GM19240 (cell line): ENCODE measurements around the gene ZBTB45.
"Not testable (repeated sequence)": the region's sequence is repeated elsewhere in the genome, so short reads cannot be mapped to it uniquely, and the experiment has no call there.

ENCODE experiments used
- DNase-seq: peaks from one replicate; pipeline ENCODE4 v3.0.0; 2011; ENCODE audit warnings: low spot score; ENCODE audit not compliant: insufficient read length

ZBTB45 gene

GRCh38 chr19:58510084-58510862, 9.3 kb downstream of the ZBTB45 start:
- DNase-seq: no peak

- no peak for DNase-seq
Observed at GRCh38 chr19:58509731-58510083, 9.9 kb downstream of the ZBTB45 start.

DNA sequence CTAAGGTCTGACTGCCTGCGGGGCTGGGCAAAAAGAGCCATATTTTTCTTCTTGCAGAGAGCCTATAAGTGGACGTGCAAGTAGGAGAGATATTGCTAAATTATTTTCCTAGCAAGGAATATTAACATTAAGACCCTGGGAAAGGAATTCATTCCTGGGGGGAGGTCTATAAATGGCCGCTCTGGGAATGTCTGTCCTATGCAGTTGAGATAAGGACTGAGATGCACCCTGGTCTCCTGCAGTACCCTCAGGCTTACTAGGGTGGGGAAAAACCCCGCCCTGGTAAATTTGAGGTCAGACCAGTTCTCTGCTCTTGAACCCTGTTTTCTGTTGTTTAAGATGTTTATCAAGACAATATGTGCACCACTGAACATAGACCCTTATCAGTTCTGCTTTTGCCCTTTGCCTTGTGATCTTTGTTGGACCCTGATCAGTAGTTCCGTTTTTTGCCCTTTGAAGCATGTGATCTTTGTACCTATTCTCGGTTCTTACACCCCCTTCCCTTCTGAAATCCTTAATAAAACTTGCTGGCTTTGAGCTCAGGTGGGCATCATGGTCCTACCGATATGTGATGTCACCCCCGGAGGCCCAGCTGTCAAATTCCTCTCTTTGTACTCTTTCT, 11.9 kb downstream of the ZBTB45 start:
- not testable (repeated sequence) for DNase-seq

- DNase-seq: no peak
Observed at GRCh38 chr19:58500242-58500641, 19.4 kb downstream of the ZBTB45 start.

DNA sequence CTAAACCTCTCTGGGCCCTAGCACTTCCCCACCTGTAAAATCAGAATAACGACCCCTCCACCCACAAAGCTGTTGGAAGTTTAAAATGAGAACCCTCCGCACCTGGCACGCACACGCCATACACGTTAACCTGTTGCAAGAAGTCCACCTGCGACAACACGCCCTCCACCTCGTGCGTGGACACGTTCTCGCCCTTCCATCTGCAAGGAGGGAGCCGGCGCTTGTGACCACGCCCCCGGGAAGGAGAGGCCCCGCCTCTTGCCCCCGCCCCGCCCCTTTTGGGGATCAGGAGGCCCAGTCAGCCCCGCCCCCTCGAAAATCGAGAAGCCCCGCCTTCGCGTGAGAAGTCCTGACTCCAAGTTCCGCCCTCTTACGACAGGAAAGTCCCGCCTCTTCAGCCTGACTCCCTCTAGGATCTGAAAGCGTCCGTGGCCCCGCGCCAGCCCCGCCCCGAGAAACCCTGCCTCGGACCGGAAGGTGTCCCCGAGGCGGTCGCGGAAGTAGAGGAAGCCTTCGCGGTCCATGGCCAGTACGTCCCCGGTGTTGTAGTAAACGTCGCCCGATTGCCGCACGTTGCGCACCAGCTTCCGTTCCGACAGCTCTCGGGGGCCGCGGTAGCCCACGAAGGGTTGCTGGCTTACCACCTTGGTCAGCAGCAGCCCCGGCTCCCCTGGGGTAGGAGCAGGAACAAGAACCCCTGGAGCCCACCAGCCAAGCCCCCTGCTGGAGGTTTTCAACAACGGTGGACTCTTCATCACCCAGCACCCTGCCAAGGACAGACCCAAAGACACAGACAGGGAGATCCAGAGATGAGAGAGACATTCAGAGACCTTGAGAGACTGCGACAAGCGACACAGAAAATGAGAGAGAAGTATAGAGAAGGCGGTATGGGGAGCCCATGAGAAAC, 20.3 kb downstream of the ZBTB45 start:
- DNase-seq: peak; percentile 89

DNA sequence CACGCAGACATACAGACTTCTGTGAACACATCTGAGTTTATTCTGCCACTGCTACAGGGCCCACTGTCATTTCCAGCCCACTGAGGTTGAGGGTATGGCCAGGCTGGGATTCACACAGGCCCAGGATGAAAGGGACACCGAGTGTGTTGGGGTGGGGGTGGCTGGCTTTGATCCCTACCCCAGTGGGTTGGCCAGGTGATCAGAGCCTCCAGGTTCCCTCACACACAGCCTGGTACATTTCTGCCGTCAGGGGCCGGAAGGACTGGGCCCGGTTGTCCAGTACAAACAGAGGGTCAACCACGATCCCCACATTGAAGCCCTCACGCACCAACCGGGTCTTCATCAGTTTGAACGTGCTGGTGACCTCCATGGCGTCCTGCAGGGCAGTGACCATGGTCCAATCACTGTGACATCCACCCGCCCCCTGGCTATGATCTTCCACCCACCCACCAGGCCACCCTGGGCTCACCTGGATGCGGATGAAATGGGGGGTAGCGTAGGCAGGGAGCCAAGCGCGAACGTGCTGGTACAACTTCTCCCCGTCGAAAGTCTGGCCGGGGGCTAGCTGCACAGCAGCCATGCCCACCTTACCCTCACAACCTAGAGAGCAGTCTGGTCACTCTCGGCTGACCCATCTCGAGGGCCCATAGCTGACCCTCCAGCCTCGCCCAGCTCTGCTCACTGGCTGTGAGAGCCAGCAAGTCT, 21.1 kb downstream of the ZBTB45 start:
- DNase-seq: no peak

GRCh38 chr19:58497634-58498170, 21.9 kb downstream of the ZBTB45 start:
- no peak for DNase-seq

- no peak for DNase-seq
Observed at GRCh38 chr19:58492265-58492664, 27.3 kb downstream of the ZBTB45 start.

DNA sequence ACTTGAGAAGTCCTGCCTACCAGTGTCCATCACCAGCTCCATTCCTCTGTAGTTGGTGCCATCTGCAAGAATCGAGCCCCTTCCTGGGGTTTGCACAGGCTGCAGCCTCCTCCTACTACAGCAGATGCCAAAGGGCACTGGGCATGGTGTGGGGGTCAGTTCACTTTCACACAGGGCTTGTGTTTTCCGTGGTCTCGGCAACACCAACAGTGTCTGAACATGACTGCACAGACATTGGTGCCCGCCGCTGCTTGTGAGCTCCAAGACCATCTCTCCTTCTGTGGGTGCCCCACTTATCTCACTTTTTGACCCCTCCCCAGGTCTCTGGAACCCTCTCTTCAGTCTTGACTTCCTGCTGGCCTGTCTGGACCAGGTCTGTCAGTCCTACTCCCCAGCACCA, 28.2 kb downstream of the ZBTB45 start:
- no peak for DNase-seq

DNA sequence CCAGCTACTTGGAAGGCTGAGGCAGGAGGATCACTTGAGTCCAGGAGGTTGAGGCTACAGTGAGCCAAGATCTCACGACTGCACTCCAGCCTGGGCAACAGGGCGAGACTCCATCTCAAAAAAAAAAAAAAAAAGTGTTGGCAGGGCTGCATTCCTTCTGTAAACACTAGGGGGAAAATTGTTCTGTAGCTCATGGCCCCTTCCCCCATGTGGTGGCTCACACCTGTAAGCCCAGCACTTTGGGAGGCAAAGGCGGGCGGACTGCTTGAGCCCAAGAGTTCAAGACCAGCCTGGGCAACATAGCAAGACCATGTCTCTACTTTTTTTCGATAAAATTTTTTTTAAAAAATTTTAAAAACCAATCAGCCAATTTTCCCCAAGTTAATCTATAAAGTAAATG, 35.3 kb downstream of the ZBTB45 start:
- not testable (repeated sequence) for DNase-seq

DNA sequence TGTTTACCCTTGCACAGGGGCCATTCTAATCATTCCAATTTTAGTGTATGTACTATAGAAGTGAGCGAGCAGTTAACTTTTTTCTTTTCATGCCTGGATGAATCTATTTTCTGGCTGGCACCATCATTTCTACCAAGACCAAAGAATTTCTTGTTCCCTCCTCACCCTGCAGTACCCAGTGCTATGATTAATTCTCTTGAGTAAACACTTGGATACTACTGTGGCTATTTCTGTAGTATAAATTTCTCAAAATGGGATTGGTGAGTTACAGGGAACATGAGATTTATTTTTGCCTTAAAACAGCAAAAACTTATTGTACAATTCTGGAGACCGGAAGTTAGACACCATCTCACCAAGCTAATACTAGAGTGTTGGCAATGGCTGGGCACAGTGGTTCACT, 35.8 kb downstream of the ZBTB45 start:
- no peak for DNase-seq

DNA sequence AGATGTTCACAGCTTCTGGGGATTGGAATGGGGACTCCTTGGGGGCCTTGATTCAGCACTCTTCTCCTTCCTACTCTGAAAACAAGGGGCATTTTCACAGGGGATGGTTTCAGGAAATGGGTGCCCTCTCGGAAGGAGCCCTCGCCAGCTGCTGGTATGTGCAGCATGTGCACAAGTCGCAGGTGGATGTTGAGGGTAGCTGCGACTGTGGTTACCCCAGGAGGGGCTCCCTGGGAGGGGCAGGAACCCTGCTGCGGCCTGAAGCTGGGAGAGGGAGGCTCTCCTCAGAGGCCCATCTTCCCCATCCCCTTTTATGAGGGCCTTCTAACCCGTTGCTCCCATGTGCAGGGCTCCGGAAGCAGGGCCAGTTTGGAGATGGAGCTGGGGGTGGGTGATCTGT, 37.2 kb downstream of the ZBTB45 start:
- no peak for DNase-seq

DNA sequence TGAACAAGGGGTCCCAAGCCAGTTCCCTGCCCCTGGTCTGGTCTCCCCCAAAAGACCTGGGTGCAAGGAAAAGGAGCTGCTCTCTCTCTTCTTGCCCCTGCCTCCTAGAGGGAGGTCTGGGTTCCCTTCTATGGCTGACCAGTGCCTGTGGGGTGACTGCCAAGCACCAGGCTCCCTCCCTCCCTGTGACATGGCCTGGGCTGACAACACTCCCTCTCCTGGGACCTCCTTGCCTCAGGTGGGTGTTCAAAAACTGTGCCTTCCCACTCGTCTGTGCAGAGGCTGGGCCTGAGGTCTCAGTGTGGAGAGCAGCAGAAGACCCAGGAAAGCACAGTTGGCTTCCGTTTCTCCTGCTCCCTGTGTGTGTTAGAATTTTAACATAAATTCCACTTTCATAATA, 38.8 kb downstream of the ZBTB45 start:
- no peak for DNase-seq

- DNase-seq: no peak
Observed at GRCh38 chr19:58480481-58480830, 39.2 kb downstream of the ZBTB45 start.

GRCh38 chr19:58479736-58480480, 39.7 kb downstream of the ZBTB45 start:
- DNase-seq: no peak

DNA sequence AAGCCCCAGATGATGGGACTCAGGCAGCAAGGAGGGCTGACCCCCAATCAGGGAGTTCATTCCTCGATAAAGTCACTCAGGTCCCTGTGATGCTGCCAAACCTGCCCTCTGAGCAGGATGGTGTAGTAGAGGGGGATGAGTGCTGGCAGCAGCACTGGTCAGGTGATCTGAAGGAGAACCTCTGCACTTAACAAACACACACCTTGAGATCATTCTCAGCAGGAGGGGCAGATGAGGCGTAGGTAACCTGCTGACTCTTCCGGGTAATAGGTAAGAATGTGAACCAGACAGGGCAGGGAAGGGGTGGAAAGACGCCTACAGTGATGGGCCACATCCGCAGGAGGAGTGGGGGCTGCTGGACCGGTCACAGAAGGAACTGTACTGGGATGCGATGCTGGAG, 40.3 kb downstream of the ZBTB45 start:
- no peak for DNase-seq

DNA sequence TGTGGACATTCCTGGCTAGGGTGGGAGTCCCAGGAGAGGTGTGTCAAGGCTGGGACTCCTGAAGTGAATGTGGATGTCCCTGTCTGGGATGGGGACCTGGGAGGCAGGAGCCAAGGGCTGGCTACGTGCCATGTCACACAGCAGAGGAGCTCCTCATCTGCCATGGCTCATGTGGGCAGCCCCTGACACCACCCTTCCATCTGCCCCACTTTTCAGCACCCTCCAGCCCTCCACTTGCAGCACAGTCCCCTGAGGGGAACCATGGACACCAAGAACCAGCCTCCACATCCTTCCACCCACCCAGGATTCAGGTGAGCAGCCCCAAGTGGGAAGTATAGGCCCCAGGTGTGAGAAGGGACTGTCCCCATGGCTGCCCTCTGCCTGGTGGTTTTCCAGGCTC, 41.7 kb downstream of the ZBTB45 start:
- DNase-seq: no peak

GRCh38 chr19:58477130-58477529, 42.5 kb downstream of the ZBTB45 start:
- DNase-seq: no peak

- DNase-seq: no peak
Observed at GRCh38 chr19:58476498-58477015, 43.1 kb downstream of the ZBTB45 start.

DNA sequence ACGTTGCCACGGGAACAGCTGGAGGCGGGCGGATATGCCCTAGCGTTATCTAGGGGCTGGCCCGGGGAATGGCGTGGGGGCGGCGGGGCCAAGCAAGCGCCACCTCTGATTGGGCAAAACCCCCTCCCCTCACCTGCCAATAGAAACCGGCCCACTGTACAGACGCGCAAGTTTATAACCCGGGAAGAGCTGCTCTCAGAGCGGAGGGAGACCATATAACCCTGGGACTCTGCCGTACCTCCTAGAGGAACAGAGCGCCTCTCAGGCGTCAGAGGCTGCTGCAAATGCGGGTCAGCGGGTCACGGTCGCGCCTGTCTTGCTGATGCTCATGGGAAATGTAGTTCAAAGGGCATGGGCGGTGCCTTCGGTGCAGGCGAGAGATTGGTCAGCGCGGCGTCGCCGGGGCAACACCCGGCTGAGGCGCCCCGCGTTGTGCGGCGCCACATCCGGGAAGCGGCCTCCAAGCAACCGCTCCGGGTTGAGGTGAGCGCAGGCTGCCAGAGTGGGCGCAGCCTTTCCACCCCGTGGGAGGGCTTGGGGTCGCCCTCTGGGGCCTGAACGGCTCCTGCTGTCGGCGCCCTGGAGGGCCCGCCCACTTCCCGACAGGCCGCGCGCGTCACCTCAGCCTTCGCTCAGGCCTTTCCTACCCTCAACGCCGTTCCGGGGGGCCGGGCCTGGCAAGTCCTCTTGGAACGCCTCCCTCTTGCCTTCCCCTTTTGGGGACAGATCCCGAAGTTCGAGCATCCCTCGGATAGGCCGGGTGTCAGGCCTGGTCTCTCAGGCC, 43.7 kb downstream of the ZBTB45 start, which contains the start of gene ZNF446:
Gene ZNF446 (plus strand): TSS at position 639 of the 784 bp plus-strand sequence. CDS start 867 bp downstream, outside the sequence.
- DNase-seq: peak; percentile 97
